GM06990 (cell line): ENCODE results near the gene BRCC3.
A peak's percentile ranks its signal among the peaks of the same experiment; 100 is the strongest.

Experiments
- DNase-seq: peaks from one replicate; pipeline ENCODE4 v3.0.0-alpha.2; 2011; ENCODE audit not compliant: insufficient read length; ENCODE audit errors: extremely low read depth
- H3K27me3 ChIP-seq: replicated peaks from 2 replicates; pipeline ENCODE4 v1.6.0; 2011; ENCODE audit warnings: low read length; ENCODE audit not compliant: control insufficient read depth, insufficient read depth
- H3K36me3 ChIP-seq: 2 replicates; pipeline ENCODE4 v1.5.1; 2011; ENCODE audit warnings: low read length; ENCODE audit not compliant: control insufficient read depth, insufficient read depth
- H3K4me3 ChIP-seq: replicated peaks from 2 replicates; pipeline ENCODE4 v1.5.1; 2011; ENCODE audit warnings: low read depth, mild to moderate bottlenecking, control low read depth, low read length
- TF ChIP-seq, protein P1 (sequence below): IDR thresholded peaks from 2 replicates; pipeline ENCODE4 v1.5.1; 2011; ENCODE audit warnings: low read length, control low read depth, mild to moderate bottlenecking, inconsistent platforms; ENCODE audit not compliant: insufficient read depth, poor library complexity, severe bottlenecking

Gene BRCC3

GRCh38 chrX:155046129-155046810, 25.0 kb upstream of the BRCC3 start:
- no peaks in the 10 kb centered on the region for H3K27me3 ChIP-seq
- H3K4me3 ChIP-seq = no peak overlapping the region
- no peaks in the 10 kb centered on the region; the same call in 1 of the 2 replicates for H3K36me3 ChIP-seq
- DNase-seq = no peak
- TF ChIP-seq, protein P1, sequence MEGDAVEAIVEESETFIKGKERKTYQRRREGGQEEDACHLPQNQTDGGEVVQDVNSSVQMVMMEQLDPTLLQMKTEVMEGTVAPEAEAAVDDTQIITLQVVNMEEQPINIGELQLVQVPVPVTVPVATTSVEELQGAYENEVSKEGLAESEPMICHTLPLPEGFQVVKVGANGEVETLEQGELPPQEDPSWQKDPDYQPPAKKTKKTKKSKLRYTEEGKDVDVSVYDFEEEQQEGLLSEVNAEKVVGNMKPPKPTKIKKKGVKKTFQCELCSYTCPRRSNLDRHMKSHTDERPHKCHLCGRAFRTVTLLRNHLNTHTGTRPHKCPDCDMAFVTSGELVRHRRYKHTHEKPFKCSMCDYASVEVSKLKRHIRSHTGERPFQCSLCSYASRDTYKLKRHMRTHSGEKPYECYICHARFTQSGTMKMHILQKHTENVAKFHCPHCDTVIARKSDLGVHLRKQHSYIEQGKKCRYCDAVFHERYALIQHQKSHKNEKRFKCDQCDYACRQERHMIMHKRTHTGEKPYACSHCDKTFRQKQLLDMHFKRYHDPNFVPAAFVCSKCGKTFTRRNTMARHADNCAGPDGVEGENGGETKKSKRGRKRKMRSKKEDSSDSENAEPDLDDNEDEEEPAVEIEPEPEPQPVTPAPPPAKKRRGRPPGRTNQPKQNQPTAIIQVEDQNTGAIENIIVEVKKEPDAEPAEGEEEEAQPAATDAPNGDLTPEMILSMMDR = no peak

DNA sequence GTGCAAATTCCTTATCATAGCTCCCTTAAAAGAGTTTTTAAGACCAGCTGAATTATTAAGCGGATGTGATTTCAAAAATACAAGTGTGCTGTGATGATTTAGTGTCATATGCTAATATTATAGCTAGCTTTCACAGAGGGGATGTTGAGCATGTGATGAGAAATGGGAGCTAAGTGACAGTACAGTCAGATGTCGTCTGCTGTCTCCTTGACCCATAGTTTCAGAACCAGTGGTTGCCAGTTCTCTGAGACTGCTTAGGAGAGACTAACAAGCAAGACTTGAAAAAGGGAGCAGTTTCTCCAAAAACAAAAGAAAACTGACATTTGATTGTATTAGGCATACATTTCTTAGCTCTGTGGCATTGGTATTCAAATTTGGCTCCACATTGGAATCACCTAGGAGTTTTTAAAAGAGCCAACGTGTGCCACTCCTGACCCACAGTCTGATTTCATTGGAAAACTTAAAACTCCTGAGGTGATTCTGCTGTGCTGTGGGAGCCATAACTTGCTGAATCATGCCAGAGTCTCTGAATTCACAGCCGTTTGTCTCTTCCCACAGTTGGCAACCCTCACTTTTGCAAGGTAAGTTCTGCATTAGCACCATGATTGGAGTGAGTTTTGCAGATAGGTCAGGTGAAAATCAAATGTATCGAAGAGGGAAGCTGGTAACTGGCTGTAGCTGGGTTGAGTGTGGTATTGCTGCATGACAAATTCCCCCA, 24.3 kb upstream of the BRCC3 start:
- no peaks in the 10 kb centered on the region for H3K27me3 ChIP-seq
- DNase-seq = no peak
- H3K4me3 ChIP-seq = no peak overlapping the region
- H3K36me3 ChIP-seq = no peaks in the 10 kb centered on the region; the same call in 1 of the 2 replicates
- TF ChIP-seq, protein P1 = no peak

DNA sequence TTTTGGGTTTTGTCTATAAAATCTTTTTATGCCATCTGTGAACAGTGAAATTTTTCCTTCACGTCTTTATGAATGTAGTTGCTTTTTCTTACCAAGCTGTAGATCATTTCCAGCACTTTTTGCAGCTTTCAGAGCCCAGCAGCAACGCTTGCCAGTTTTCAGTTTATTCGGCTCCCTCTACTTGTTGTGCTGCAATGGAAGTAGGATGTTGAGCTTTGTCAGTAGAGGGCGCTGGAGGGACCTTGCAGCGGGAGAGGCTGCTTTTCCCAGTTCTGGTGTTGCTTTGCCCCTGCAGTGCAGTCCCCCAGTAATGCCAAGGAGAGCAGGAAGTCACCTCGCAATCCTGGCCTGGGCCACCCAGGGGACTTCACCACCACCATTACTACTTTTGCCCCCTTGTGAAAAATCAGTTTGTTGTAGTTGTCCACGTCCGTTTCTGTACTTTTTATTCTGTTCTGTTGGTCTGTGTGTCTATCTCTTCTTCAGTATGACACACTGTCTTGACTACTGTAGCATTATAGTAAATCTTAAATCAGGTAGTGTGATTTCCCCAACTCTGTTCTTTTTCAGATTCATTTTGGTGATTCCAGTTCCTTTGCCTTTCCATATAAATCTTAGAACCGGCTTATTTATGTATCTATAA, 22.2 kb upstream of the BRCC3 start:
- H3K36me3 ChIP-seq = no peaks in the 10 kb centered on the region; the same call in 1 of the 2 replicates
- no peaks in the 10 kb centered on the region for H3K27me3 ChIP-seq
- no peak for DNase-seq
- TF ChIP-seq, protein P1 = peak; percentile 59
- no peak overlapping the region for H3K4me3 ChIP-seq

GRCh38 chrX:155052738-155053498, 18.4 kb upstream of the BRCC3 start:
- H3K4me3 ChIP-seq = no peak overlapping the region

DNA sequence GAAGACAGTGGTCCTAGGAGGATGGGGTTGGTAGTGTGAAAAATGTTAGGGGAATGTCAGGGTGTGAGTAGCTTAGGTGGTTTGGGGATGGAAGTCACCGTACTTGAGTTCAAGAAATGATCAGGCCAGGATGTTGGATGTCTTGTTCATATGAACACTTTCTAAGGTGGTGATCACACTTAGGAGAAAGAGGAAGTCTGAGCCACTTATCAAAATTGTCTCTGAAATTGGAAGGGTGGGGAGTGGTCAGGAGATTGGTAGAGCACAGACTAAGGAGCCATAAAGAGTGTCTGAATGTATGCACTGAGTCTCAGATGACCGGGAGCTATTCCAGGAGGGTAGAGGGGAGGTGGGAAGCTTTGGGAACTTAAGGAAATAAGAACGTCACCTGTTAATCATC, 17.7 kb upstream of the BRCC3 start:
- DNase-seq = no peak
- no peaks in the 10 kb centered on the region for H3K27me3 ChIP-seq
- no peak overlapping the region for H3K4me3 ChIP-seq
- TF ChIP-seq, protein P1 = no peak
- H3K36me3 ChIP-seq = no peaks in the 10 kb centered on the region

More at GRCh38 chrX:155052738-155053498, 18.4 kb upstream of the BRCC3 start:
- TF ChIP-seq, protein P1 = no peak
- H3K27me3 ChIP-seq = no peaks in the 10 kb centered on the region
- no peaks in the 10 kb centered on the region for H3K36me3 ChIP-seq
- no peak for DNase-seq
